ENCODE results near the gene VWDE. TPM values are rescaled to one million over a fixed set of nuclear protein-coding genes. Genes with fewer than 3 reads are reported as not detected.

VWDE gene
- total and polyA plus RNA-seq, 2 donors (not counting 3 experiments of a cell fraction or from before 2014, with no cell fraction given) = 0.11 to 0.17 TPM

DNA sequence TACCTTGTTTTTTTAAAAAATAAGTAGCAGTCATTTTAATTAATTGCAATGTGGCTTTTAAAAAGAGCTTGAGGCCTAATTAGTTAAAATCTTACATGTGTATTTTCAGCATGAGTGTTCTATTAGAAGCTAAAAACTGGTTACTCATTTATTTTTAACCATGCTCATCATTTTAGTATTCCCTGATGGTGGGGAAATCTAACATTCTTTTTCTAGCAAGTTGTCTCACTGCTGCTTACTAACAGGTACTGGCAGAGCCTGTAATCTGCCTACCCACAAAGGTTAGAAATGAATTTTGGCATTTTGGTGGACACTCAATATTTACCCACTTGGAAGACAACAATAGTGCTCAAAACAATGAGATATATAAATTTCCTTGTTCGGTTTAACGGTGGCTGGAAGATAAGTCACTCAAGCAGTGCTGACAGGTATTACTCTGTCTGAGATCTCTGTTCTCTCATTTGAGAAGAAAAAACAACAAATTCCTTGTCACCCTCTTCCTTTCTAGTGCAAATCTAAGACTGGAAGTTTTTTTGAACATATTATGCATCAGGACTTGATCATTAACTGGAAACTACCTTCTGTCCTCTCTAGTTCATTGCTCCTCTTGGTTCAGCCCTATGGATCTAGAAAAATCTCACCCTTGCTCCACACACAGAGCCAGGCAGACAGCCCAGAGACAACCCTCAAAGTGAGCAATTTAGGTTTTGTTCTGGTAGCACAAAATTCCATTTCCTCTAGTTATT, 83.3 kb downstream of the VWDE start:
- POLR2A ChIA-PET = no interaction called here
- no peak overlapping the region for H3K27ac ChIP-seq (ENCODE audit: insufficient read depth, low read depth, low read length)
- H4K20me1 ChIP-seq (replicated peaks; ENCODE audit: control insufficient read depth, extremely low read depth, insufficient read depth, low read length) = no peaks in the 10 kb centered on the region
- intact Hi-C loops (cut with micrococcal nuclease) (no loop called here), dilution Hi-C loops (cut with MboI; ENCODE audit: extremely low pct_ligation_motif_present, low sequenced_read_pairs) (no loop called here)
- no peaks in the 10 kb centered on the region for H3K9me1 ChIP-seq (replicated peaks; ENCODE audit: control insufficient read depth, extremely low read depth, insufficient read depth, low read length)
- H3K4me3 ChIP-seq (replicated peaks in 1 of 3; ENCODE audit: insufficient read depth in 1 of 3, low read depth in 1 of 3, low read length in 3 of 3) = no peak overlapping the region
- no peaks in the 10 kb centered on the region for H3K27me3 ChIP-seq (ENCODE audit: control insufficient read depth in 2 of 2, insufficient read depth in 2 of 2, low read length in 2 of 2)
- no peak overlapping the region for H3K4me2 ChIP-seq (ENCODE audit: insufficient read depth, low read length)
- no peaks in the 10 kb centered on the region for H3K36me3 ChIP-seq (ENCODE audit: control insufficient read depth in 2 of 2, extremely low read depth in 1 of 2, insufficient read depth in 2 of 2, low read length in 2 of 2)
- FAIRE-seq (no peak), DNase-seq (ENCODE audit: low read depth, low spot score) (no peak)
- no TSS peak for BruUV-seq (replicated peaks)
- no peaks in the 10 kb centered on the region for H3K9me3 ChIP-seq (replicated peaks; ENCODE audit: control insufficient read depth, insufficient read depth, low read length)
- TF ChIP-seq FOS (IDR thresholded peaks at IDR 0.05; ENCODE audit: borderline replicate concordance, insufficient read depth, low read length) = no peak
- H3K4me1 ChIP-seq (ENCODE audit: control insufficient read depth, extremely low read depth, insufficient read depth, low read length) = no peaks in the 10 kb centered on the region
- no peak overlapping the region for H3K9ac ChIP-seq (replicated peaks; ENCODE audit: extremely low read depth, insufficient read depth, low read length)
- no peaks in the 10 kb centered on the region for H3K79me2 ChIP-seq (ENCODE audit: control insufficient read depth, insufficient read depth, low read length)
- no peak overlapping the region for H2AFZ ChIP-seq (ENCODE audit: low read depth, low read length)
- CTCF ChIA-PET = interaction anchor here (1.6 kb wide), 1 partner anchor 484 kb away, joined by 7 read pairs; no protein-coding TSS in a partner anchor

GRCh38 chr7:12317675-12318074, 86.0 kb downstream of the VWDE start:
- no peaks in the 10 kb centered on the region for H3K4me1 ChIP-seq (ENCODE audit: control insufficient read depth, extremely low read depth, insufficient read depth, low read length)
- no peak overlapping the region for H3K4me2 ChIP-seq (ENCODE audit: insufficient read depth, low read length)
- no peak overlapping the region for H3K4me3 ChIP-seq (replicated peaks in 1 of 3; ENCODE audit: insufficient read depth in 1 of 3, low read depth in 1 of 3, low read length in 3 of 3)
- no peaks in the 10 kb centered on the region for H3K36me3 ChIP-seq (ENCODE audit: control insufficient read depth in 2 of 2, extremely low read depth in 1 of 2, insufficient read depth in 2 of 2, low read length in 2 of 2)
- dilution Hi-C loops (cut with MboI; ENCODE audit: extremely low pct_ligation_motif_present, low sequenced_read_pairs) = no loop called here
- H2AFZ ChIP-seq (ENCODE audit: low read depth, low read length) = no peak overlapping the region
- H3K9ac ChIP-seq (replicated peaks; ENCODE audit: extremely low read depth, insufficient read depth, low read length) = no peak overlapping the region
- no peaks in the 10 kb centered on the region for H3K9me3 ChIP-seq (replicated peaks; ENCODE audit: control insufficient read depth, insufficient read depth, low read length)
- POLR2A ChIA-PET = no interaction called here
- no peaks in the 10 kb centered on the region for H4K20me1 ChIP-seq (replicated peaks; ENCODE audit: control insufficient read depth, extremely low read depth, insufficient read depth, low read length)
- no peak for TF ChIP-seq POLR2AphosphoS5 (IDR thresholded peaks at IDR 0.05; ENCODE audit: insufficient read depth, low read depth, low read length)
- no peaks in the 10 kb centered on the region for H3K9me1 ChIP-seq (replicated peaks; ENCODE audit: control insufficient read depth, extremely low read depth, insufficient read depth, low read length)
- CTCF ChIA-PET = interaction anchor here (1.0 to 1.1 kb wide), 2 partner anchors 22 to 482 kb away, joined by 3 to 4 read pairs; no protein-coding TSS in a partner anchor
- DNase-seq (ENCODE audit: low read depth, low spot score) (no peak), FAIRE-seq (no peak)
- no peak overlapping the region for H3K27ac ChIP-seq (ENCODE audit: insufficient read depth, low read depth, low read length)
- intact Hi-C loops (cut with micrococcal nuclease) = no loop called here
- H3K79me2 ChIP-seq (ENCODE audit: control insufficient read depth, insufficient read depth, low read length) = no peaks in the 10 kb centered on the region
- no peaks in the 10 kb centered on the region for H3K27me3 ChIP-seq (ENCODE audit: control insufficient read depth in 2 of 2, insufficient read depth in 2 of 2, low read length in 2 of 2)
- no TSS peak for BruUV-seq (replicated peaks)
